ENCODE data around the gene SLC37A3.

DNA sequence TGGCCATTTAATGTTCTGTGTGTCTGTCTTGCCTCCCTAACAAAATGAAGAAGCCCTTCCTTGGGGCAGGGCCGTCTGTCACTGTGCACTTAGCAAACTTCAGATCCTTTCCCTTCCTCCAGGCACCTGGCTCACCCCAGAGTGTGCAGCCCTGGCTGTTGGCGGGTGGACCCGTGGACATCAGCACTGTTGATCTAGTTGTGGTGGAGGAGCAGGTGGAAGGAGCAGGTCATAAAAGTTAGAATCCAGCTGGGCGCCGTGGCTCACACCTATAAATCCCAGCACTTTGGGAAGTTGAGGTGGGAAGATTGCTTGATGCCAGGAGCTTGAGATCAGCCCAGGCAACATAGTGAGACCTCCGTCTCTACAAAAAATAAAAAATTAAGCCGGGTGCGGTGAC lies 18.2 kb upstream of the SLC37A3 start:
- TF ChIP-seq, protein P1, sequence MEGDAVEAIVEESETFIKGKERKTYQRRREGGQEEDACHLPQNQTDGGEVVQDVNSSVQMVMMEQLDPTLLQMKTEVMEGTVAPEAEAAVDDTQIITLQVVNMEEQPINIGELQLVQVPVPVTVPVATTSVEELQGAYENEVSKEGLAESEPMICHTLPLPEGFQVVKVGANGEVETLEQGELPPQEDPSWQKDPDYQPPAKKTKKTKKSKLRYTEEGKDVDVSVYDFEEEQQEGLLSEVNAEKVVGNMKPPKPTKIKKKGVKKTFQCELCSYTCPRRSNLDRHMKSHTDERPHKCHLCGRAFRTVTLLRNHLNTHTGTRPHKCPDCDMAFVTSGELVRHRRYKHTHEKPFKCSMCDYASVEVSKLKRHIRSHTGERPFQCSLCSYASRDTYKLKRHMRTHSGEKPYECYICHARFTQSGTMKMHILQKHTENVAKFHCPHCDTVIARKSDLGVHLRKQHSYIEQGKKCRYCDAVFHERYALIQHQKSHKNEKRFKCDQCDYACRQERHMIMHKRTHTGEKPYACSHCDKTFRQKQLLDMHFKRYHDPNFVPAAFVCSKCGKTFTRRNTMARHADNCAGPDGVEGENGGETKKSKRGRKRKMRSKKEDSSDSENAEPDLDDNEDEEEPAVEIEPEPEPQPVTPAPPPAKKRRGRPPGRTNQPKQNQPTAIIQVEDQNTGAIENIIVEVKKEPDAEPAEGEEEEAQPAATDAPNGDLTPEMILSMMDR (IDR thresholded peaks at IDR 0.05), result no peak
- TF ChIP-seq POLR2A (IDR thresholded peaks at IDR 0.05), result no peak
